Mucosa of descending colon (tissue), 3 donors: Measurements from ENCODE around the gene SALL1. TPM values are rescaled to one million over a fixed set of nuclear protein-coding genes. Genes with fewer than 3 reads are reported as not detected.

Experiments used
- ATAC-seq: fragments of 200-7000 bp; cut with Tn5 transposase; one replicate; pipeline ENCODE4 v1.9.1; 2020; ENCODE audit warnings: mild to moderate bottlenecking, moderate library complexity
- DNase-seq, 3 donors: peaks; one replicate each; pipeline ENCODE4 v3.0.0-alpha.2; 2020
- H3K36me3 ChIP-seq: fragments of 200-600 bp; one replicate; pipeline ENCODE4 v1.8.0; 2021; ENCODE audit warnings: low read depth, mild to moderate bottlenecking
- H3K4me1 ChIP-seq: fragments of 200-600 bp; one replicate; pipeline ENCODE4 v1.8.0; 2021; ENCODE audit warnings: low read depth, mild to moderate bottlenecking
- H3K4me3 ChIP-seq: fragments of 200-600 bp; one replicate; pipeline ENCODE4 v1.8.0; 2021; ENCODE audit warnings: mild to moderate bottlenecking
- H3K9me3 ChIP-seq: fragments of 200-600 bp; one replicate; pipeline ENCODE4 v1.8.0; 2021; ENCODE audit warnings: mild to moderate bottlenecking
- CTCF ChIP-seq: fragments of 200-600 bp; IDR thresholded peaks from one replicate; pipeline ENCODE4 v1.8.0; 2022; ENCODE audit warnings: antibody characterized with exemption, mild to moderate bottlenecking
- intact Hi-C, 2 donors: fragments of 100-400 bp; cut with DNase I in 1 of 2; cut with micrococcal nuclease in 1 of 2; formaldehyde crosslinking; loops; one replicate each; pipeline versions ENCODE4 v1.11.0 to v1.11.1; 2022; cut with DNase I, micrococcal nuclease
- total RNA-seq, 3 donors: library from RNA; stranded (reverse); fragmentation: NEBNext Ultra II Directional in 2 of 3; extraction: Animal tissue kit (Norgen Biotek cat#: 25700) in 2 of 3; gene quantifications; one replicate each; pipeline versions ENCODE4 v1.2.1 to v1.2.4, GENCODE V29; 2021 to 2023
- donor health status: DM: no; HTN: no; CAD: no; lungs with moderate emphysema.
- donor health status: DM: no; HTN: no; CAD: no.
- donor health status: DM: no; HTN: yes; CAD: no.

The SALL1 gene
- total RNA-seq, 3 donors from 2014 or later: 1.5 to 2.6 (median 1.7) TPM

- H3K9me3 ChIP-seq: no peaks in the 10 kb centered on the region
- no peak overlapping the region for H3K4me3 ChIP-seq
- DNase-seq: no peak
- no peak for ATAC-seq
- no peak for TF ChIP-seq CTCF
- no peaks in the 10 kb centered on the region for H3K4me1 ChIP-seq
- intact Hi-C loops: no loop called here
- H3K36me3 ChIP-seq: no peaks in the 10 kb centered on the region
These were observed 13.0 kb upstream of the SALL1 start for GRCh38 chr16:51163894-51164566.

- ATAC-seq (no peak), DNase-seq (no peak)
- H3K4me3 ChIP-seq: no peak overlapping the region
- H3K4me1 ChIP-seq: no peaks in the 10 kb centered on the region
- intact Hi-C loops: no loop called here
- TF ChIP-seq CTCF: no peak
- no peaks in the 10 kb centered on the region for H3K36me3 ChIP-seq
- no peaks in the 10 kb centered on the region for H3K9me3 ChIP-seq
These were observed 12.3 kb upstream of the SALL1 start for GRCh38 chr16:51163366-51163765.

- Histone ChIP-seq H3K4me3 (no peak overlapping the region), H3K36me3 (no peaks in the 10 kb centered on the region), H3K9me3 (no peaks in the 10 kb centered on the region), H3K4me1 (no peaks in the 10 kb centered on the region)
- no peak for TF ChIP-seq CTCF
- no peak for ATAC-seq
- no peak for DNase-seq
- intact Hi-C loops: no loop called here
These were observed 10.5 kb upstream of the SALL1 start for GRCh38 chr16:51161440-51162195.

GRCh38 chr16:51159865-51160264, 8.8 kb upstream of the SALL1 start:
- no peaks in the 10 kb centered on the region for H3K9me3 ChIP-seq
- no peaks in the 10 kb centered on the region for H3K4me1 ChIP-seq
- no peak for DNase-seq
- ATAC-seq: no peak
- H3K4me3 ChIP-seq: no peak overlapping the region
- TF ChIP-seq CTCF: no peak
- no peaks in the 10 kb centered on the region for H3K36me3 ChIP-seq
- intact Hi-C loops: no loop called here

GRCh38 chr16:51159296-51159695, 8.2 kb upstream of the SALL1 start:
- Histone ChIP-seq H3K4me1 (no peaks in the 10 kb centered on the region), H3K4me3 (no peak overlapping the region), H3K36me3 (no peaks in the 10 kb centered on the region), H3K9me3 (no peaks in the 10 kb centered on the region)
- DNase-seq (no peak), ATAC-seq (no peak)
- no peak for TF ChIP-seq CTCF
- intact Hi-C loops: no loop called here
